H9 (cell line): ENCODE data around the gene SLC6A2. TPM values are rescaled to one million over a fixed set of nuclear protein-coding genes. Genes with fewer than 3 reads are reported as not detected.

Source experiments
- DNase-seq: peaks from one replicate; pipeline ENCODE4 v3.0.0-alpha.2; 2017
- H2AFZ ChIP-seq: one replicate; pipeline ENCODE4 v1.6.1; 2013; ENCODE audit warnings: mild to moderate bottlenecking, low read length, control low read depth, moderate library complexity
- H2AK5ac ChIP-seq: 2 replicates; pipeline ENCODE4 v1.6.1; 2013; ENCODE audit warnings: low read length, control low read depth, mixed read lengths; ENCODE audit not compliant: insufficient read length
- H2BK120ac ChIP-seq: one replicate; pipeline ENCODE4 v1.6.1; 2013; ENCODE audit warnings: low read depth, mild to moderate bottlenecking, low read length, control low read depth, inconsistent platforms; ENCODE audit not compliant: poor library complexity, severe bottlenecking
- H2BK12ac ChIP-seq: 2 replicates; pipeline ENCODE4 v1.6.1; 2013; ENCODE audit warnings: low read length, control low read depth, mixed read lengths, low read depth; ENCODE audit not compliant: insufficient read length
- H2BK15ac ChIP-seq: 2 replicates; pipeline ENCODE4 v1.6.1; 2013; ENCODE audit warnings: low read depth, low read length, control low read depth
- H2BK20ac ChIP-seq: one replicate; pipeline ENCODE4 v1.6.1; 2013; ENCODE audit warnings: low read depth, mild to moderate bottlenecking, low read length, control low read depth, inconsistent platforms; ENCODE audit not compliant: poor library complexity, severe bottlenecking
- H2BK5ac ChIP-seq: 2 replicates; pipeline ENCODE4 v1.6.1; 2013; ENCODE audit warnings: low read length, control low read depth, mixed read lengths; ENCODE audit not compliant: insufficient read length
- H3K14ac ChIP-seq: 2 replicates; pipeline ENCODE4 v1.6.1; 2013; ENCODE audit warnings: low read length, control low read depth; ENCODE audit not compliant: insufficient read depth
- H3K18ac ChIP-seq: 2 replicates; pipeline ENCODE4 v1.6.1; 2013; ENCODE audit warnings: low read depth, mild to moderate bottlenecking, mixed read lengths, low read length, control low read depth; ENCODE audit not compliant: insufficient read length
- H3K23ac ChIP-seq: 2 replicates; pipeline ENCODE4 v1.6.1; 2013; ENCODE audit warnings: low read length, control low read depth, mixed read lengths, low read depth; ENCODE audit not compliant: insufficient read length
- H3K23me2 ChIP-seq: 2 replicates; pipeline ENCODE4 v1.6.1; 2013; ENCODE audit warnings: low read depth, mild to moderate bottlenecking, mixed read lengths, low read length, control low read depth; ENCODE audit not compliant: insufficient read length, poor library complexity, severe bottlenecking
- H3K27ac ChIP-seq: 2 replicates; pipeline ENCODE4 v1.5.1; 2013; ENCODE audit warnings: low read length, control low read depth, mixed read lengths, low read depth; ENCODE audit not compliant: insufficient read length
- H3K27me3 ChIP-seq: 2 replicates; pipeline ENCODE4 v1.6.1; 2013; ENCODE audit warnings: low read length, control low read depth, inconsistent platforms; ENCODE audit not compliant: insufficient read depth
- H3K4ac ChIP-seq: 2 replicates; pipeline ENCODE4 v1.6.1; 2013; ENCODE audit warnings: low read depth, mild to moderate bottlenecking, control low read depth, inconsistent platforms, low read length, moderate library complexity
- H3K4me1 ChIP-seq: 2 replicates; pipeline ENCODE4 v1.6.1; 2013; ENCODE audit warnings: low read length, control low read depth, inconsistent platforms; ENCODE audit not compliant: insufficient read depth
- H3K4me2 ChIP-seq: 2 replicates; pipeline ENCODE4 v1.6.1; 2013; ENCODE audit warnings: low read length, control low read depth, mixed read lengths; ENCODE audit not compliant: insufficient read length, insufficient read depth
- H3K56ac ChIP-seq: 2 replicates; pipeline ENCODE4 v1.6.1; 2013; ENCODE audit warnings: low read depth, mild to moderate bottlenecking, mixed read lengths, low read length, control low read depth; ENCODE audit not compliant: insufficient read length
- H3K79me1 ChIP-seq: 2 replicates; pipeline ENCODE4 v1.6.1; 2013; ENCODE audit warnings: low read depth, mild to moderate bottlenecking, moderate library complexity, low read length, control low read depth, inconsistent platforms; ENCODE audit not compliant: insufficient read depth, poor library complexity, severe bottlenecking
- H3K79me2 ChIP-seq: 2 replicates; pipeline ENCODE4 v1.6.1; 2013; ENCODE audit warnings: low read length, control low read depth, inconsistent platforms; ENCODE audit not compliant: insufficient read depth
- H3K9ac ChIP-seq: 2 replicates; pipeline ENCODE4 v1.6.1; 2013; ENCODE audit warnings: low read length, control low read depth, mixed read lengths; ENCODE audit not compliant: insufficient read length; ENCODE audit errors: extremely low read depth
- H3K9me3 ChIP-seq: one replicate; pipeline ENCODE4 v1.6.1; 2013; ENCODE audit warnings: low read depth, low read length, inconsistent platforms; ENCODE audit not compliant: control insufficient read depth
- H3T11ph ChIP-seq: one replicate; pipeline ENCODE4 v1.6.1; 2013; ENCODE audit warnings: mild to moderate bottlenecking, low read length, control low read depth, inconsistent platforms
- H4K20me1 ChIP-seq: one replicate; pipeline ENCODE4 v1.6.1; 2013; ENCODE audit not compliant: control insufficient read depth, insufficient read length, insufficient read depth
- H4K5ac ChIP-seq: 2 replicates; pipeline ENCODE4 v1.6.1; 2013; ENCODE audit warnings: low read depth, mild to moderate bottlenecking, mixed read lengths, low read length, control low read depth; ENCODE audit not compliant: insufficient read length
- H4K8ac ChIP-seq: replicated peaks from 2 replicates; pipeline ENCODE4 v1.6.1; 2013; ENCODE audit warnings: low read length, control low read depth, mixed read lengths, low read depth; ENCODE audit not compliant: insufficient read length
- H4K91ac ChIP-seq: 2 replicates; pipeline ENCODE4 v1.6.1; 2013; ENCODE audit warnings: low read depth, mild to moderate bottlenecking, moderate library complexity, mixed read lengths, low read length, control low read depth; ENCODE audit not compliant: insufficient read length
- H3K27ac Mint-ChIP-seq, 3 experiments: 2 replicates in 2 of 3; 3 replicates in 1 of 3; pipeline ENCODE4 v1.8.0; 2020 to 2021; ENCODE audit warnings: mixed read lengths in 3 of 3, mild to moderate bottlenecking in 1 of 3, moderate library complexity in 1 of 3
- H3K27me3 Mint-ChIP-seq: 2 replicates; pipeline ENCODE4 v1.8.0; 2021; ENCODE audit warnings: low read depth, mild to moderate bottlenecking, moderate library complexity, mixed read lengths
- H3K36me3 Mint-ChIP-seq, 3 experiments: 2 replicates in 2 of 3; 3 replicates in 1 of 3; pipeline ENCODE4 v1.8.0; 2020 to 2021; ENCODE audit warnings: low read depth in 3 of 3, mixed read lengths in 3 of 3; ENCODE audit not compliant: insufficient read depth in 1 of 3
- H3K4me1 Mint-ChIP-seq, 2 experiments: 2 replicates each; pipeline ENCODE4 v1.8.0; 2020; ENCODE audit warnings: mixed read lengths in 2 of 2
- H3K4me3 Mint-ChIP-seq, 2 experiments: 2 replicates in 1 of 2; 3 replicates in 1 of 2; pipeline ENCODE4 v1.8.0; 2020 to 2021; ENCODE audit warnings: mild to moderate bottlenecking in 2 of 2, mixed read lengths in 2 of 2, moderate library complexity in 1 of 2
- H3K9me3 Mint-ChIP-seq, 2 experiments: 2 replicates in 1 of 2; 3 replicates in 1 of 2; pipeline ENCODE4 v1.8.0; 2020; ENCODE audit warnings: mild to moderate bottlenecking in 2 of 2, mixed read lengths in 2 of 2, moderate library complexity in 1 of 2
- WGBS: extraction: QIAGEN DNeasy Blood & Tissue Kit; methylation state at CpG from one replicate; pipeline ENCODE4 v1.1.7; 2013; ENCODE audit warnings: missing lambda C conversion rate, low lambda C conversion rate, mixed read lengths; ENCODE audit not compliant: insufficient read length; ENCODE audit errors: extremely low coverage; 5-methylcytosine and 5-hydroxymethylcytosine counted together
- total RNA-seq: library from RNA; stranded (reverse); gene quantifications from 2 replicates; pipeline ENCODE4 v1.2.1, GENCODE V29; 2021
- TF ChIP-seq, protein P1 (sequence below): fragments of 200-600 bp; sonication (generic); conservative IDR thresholded peaks from 3 replicates; pipeline ENCODE4 v1.8.0; 2021; ENCODE audit warnings: antibody characterized with exemption, mild to moderate bottlenecking

Gene SLC6A2
- total RNA-seq, 1 experiment from 2014 or later: 0.24 TPM

GRCh38 chr16:55640701-55641327, 15.0 kb upstream of the SLC6A2 start:
- H3K56ac ChIP-seq: no peak overlapping the region
- H2BK12ac ChIP-seq: no peak overlapping the region
- no peak overlapping the region for H2BK20ac ChIP-seq
- no peak overlapping the region for H3K14ac ChIP-seq
- WGBS: no CpG with 5 or more reads among the region's 9 CpGs
- H2AFZ ChIP-seq: no peak overlapping the region
- no peaks in the 10 kb centered on the region for H3K79me2 ChIP-seq
- no peak overlapping the region for H3K4ac ChIP-seq
- Mint-ChIP-seq H3K4me1 (peaks cover 14% of the 10 kb centered on the region in 2 experiments), H3K4me3 (no peak overlapping the region), H3K27me3 (peaks cover 16% of the 10 kb centered on the region), H3K27ac (no peak overlapping the region), H3K9me3 (no peaks in the 10 kb centered on the region), H3K36me3 (no peaks in the 10 kb centered on the region)
- H3K4me2 ChIP-seq: no peak overlapping the region
- TF ChIP-seq, protein P1, sequence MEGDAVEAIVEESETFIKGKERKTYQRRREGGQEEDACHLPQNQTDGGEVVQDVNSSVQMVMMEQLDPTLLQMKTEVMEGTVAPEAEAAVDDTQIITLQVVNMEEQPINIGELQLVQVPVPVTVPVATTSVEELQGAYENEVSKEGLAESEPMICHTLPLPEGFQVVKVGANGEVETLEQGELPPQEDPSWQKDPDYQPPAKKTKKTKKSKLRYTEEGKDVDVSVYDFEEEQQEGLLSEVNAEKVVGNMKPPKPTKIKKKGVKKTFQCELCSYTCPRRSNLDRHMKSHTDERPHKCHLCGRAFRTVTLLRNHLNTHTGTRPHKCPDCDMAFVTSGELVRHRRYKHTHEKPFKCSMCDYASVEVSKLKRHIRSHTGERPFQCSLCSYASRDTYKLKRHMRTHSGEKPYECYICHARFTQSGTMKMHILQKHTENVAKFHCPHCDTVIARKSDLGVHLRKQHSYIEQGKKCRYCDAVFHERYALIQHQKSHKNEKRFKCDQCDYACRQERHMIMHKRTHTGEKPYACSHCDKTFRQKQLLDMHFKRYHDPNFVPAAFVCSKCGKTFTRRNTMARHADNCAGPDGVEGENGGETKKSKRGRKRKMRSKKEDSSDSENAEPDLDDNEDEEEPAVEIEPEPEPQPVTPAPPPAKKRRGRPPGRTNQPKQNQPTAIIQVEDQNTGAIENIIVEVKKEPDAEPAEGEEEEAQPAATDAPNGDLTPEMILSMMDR: no peak
- no peak overlapping the region for H4K5ac ChIP-seq
- no peak overlapping the region for H2BK120ac ChIP-seq
- H3K9me3 ChIP-seq: no peaks in the 10 kb centered on the region
- no peak overlapping the region for H3T11ph ChIP-seq
- H2BK15ac ChIP-seq: no peak overlapping the region
- H4K20me1 ChIP-seq: no peaks in the 10 kb centered on the region
- no peak overlapping the region for H3K27ac ChIP-seq
- H2BK5ac ChIP-seq: no peak overlapping the region
- peak; percentile 14 for DNase-seq
- H4K8ac ChIP-seq: no peak overlapping the region
- H3K23ac ChIP-seq: no peak overlapping the region
- no peak overlapping the region for H4K91ac ChIP-seq
- H3K18ac ChIP-seq: no peak overlapping the region
- H3K4me1 ChIP-seq: no peaks in the 10 kb centered on the region
- no peaks in the 10 kb centered on the region for H3K79me1 ChIP-seq
- peaks cover 2% of the 10 kb centered on the region for H3K23me2 ChIP-seq
- H3K9ac ChIP-seq: no peak overlapping the region
- no peaks in the 10 kb centered on the region for H3K27me3 ChIP-seq
- no peak overlapping the region for H2AK5ac ChIP-seq
